SJCRH30 (cell line): ENCODE measurements around the gene SCARB1. TPM values are rescaled to one million over a fixed set of nuclear protein-coding genes. Genes with fewer than 3 reads are reported as not detected.

Source experiments
- DNase-seq, 2 experiments: peaks; one replicate each; pipeline ENCODE4 v3.0.0-alpha.2; 2015 to 2020
- H3K27ac ChIP-seq: fragments of 250-450 bp; sonication (Bioruptor Pico); 2 replicates; pipeline ENCODE4 v1.5.1; 2020; ENCODE audit warnings: mild to moderate bottlenecking, moderate library complexity
- H3K27me3 ChIP-seq: fragments of 250-450 bp; sonication (Bioruptor Pico); 2 replicates; pipeline ENCODE4 v1.5.1; 2020; ENCODE audit warnings: mild to moderate bottlenecking, moderate library complexity
- H3K36me3 ChIP-seq: fragments of 250-450 bp; sonication (Bioruptor Pico); 2 replicates; pipeline ENCODE4 v1.5.1; 2020; ENCODE audit warnings: mild to moderate bottlenecking, moderate library complexity
- H3K4me1 ChIP-seq: fragments of 250-450 bp; sonication (Bioruptor Pico); 2 replicates; pipeline ENCODE4 v1.5.1; 2020; ENCODE audit warnings: mild to moderate bottlenecking, moderate library complexity
- H3K4me3 ChIP-seq: fragments of 250-450 bp; sonication (Bioruptor Pico); 2 replicates; pipeline ENCODE4 v1.5.1; 2020; ENCODE audit warnings: mild to moderate bottlenecking, moderate library complexity
- H3K9me3 ChIP-seq: fragments of 250-450 bp; sonication (Bioruptor Pico); replicated peaks from 2 replicates; pipeline ENCODE4 v1.5.1; 2020; ENCODE audit warnings: mild to moderate bottlenecking, moderate library complexity
- total RNA-seq: library from RNA; depleted of rRNA; stranded (reverse); fragments of >200 nt; shearing (Covaris generic); gene quantifications from 2 replicates; pipeline ENCODE4 v1.2.3, GENCODE V29; 2014

The SCARB1 gene
- total RNA-seq, 1 experiment from 2014 or later = 36.1 TPM

DNA sequence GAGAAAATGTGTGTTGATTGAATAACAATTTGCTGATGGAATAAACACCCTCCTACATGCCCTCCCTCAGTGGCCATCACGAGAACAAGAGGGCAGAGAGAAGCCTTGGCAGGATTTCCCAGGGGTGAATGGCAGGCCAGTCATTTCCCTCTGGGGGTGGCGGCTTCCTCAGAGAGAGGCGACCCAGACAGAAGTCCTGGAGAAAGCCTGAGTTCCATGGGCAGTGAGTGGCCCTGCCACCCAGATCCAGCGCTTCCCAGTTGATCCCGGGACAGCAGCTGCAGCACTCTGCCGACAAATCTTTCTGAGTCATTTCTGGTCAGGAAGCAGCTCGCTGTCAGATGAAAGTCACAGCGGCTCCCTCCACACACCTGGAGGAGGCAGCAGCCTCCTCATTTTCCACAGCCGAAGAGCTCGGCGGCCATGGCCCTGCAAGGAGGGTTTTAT is 123.0 kb downstream of the SCARB1 start:
- Histone ChIP-seq H3K27me3 (no peaks in the 10 kb centered on the region), H3K36me3 (no peaks in the 10 kb centered on the region), H3K4me3 (no peak overlapping the region), H3K27ac (peak overlapping the region; percentile 51), H3K9me3 (no peaks in the 10 kb centered on the region), H3K4me1 (peaks cover 41% of the 10 kb centered on the region)
- DNase-seq = peak; percentile 85 to 89

DNA sequence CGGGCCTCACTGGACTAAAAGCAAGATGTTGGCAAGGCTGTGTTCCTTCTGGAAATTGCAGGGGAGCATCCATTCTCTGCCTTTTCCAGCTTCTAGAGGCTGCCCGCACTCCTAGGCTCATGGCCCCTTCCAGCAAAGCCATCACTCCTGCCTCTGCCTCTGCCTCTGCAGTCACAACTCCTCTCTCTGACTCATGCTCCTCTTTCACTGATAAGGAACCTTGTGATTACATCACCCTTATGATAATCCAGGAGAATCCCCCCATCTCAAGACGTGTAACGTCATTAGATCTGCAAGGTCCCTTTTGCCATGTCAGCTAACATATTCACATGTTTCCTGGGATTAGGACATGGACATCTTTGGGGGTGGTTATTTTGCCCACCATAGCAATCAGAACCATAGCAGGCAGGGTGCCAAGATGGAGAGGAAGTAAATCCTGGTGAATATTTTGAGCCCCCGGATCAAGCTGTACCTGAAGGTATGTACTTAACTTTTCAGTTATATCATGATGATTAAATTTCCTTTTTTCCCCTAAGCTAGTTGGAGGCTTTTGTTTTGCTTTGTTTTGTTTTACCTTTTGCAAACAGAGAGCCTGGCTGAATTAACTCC is 123.6 kb downstream of the SCARB1 start:
- H3K4me1 ChIP-seq = peaks cover 41% of the 10 kb centered on the region
- no peak overlapping the region for H3K4me3 ChIP-seq
- no peak for DNase-seq
- no peaks in the 10 kb centered on the region for H3K36me3 ChIP-seq
- H3K27me3 ChIP-seq = no peaks in the 10 kb centered on the region
- peak overlapping the region; percentile 51 for H3K27ac ChIP-seq
- H3K9me3 ChIP-seq = no peaks in the 10 kb centered on the region

DNA sequence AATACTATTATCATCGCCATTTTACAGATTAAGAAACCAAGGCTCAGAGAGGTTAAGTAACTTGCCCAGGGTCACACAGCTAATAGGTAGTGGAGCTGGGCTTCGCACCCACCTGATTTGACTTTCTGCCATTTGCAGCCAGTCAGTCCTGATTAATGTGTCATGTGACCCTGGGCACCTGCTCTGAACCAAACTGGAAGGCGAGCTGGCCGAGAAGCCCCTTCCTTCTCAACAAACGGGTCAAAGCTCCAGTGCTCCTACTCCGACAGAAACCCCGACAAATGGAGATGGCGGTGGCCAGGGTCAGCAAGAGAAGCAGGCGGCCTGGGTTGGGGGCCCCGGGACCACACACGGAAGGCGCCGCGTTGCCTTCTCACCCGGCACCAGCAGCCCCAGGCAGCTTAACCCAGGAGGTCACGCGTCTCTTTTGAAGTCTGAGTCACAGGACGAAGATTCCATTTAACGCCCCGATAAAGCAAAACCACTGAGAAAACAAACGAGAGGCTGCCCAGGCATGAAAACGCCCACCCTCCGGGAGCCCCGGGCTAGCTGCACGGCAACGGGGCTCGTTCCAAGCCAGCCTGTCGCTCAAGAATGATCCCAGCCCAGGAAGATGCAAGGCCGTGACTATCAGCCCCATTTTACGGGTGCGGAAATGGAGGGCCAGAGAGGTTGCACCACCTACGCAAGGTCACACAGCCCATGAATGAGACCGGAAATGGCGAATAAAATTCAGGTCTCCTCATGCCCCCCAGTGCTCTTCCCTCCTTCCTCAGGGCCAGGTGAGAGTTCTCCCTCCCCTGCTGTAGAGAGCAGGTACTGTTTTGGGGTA is 124.8 kb downstream of the SCARB1 start:
- Histone ChIP-seq H3K27me3 (no peaks in the 10 kb centered on the region), H3K36me3 (no peaks in the 10 kb centered on the region), H3K27ac (peak overlapping the region; percentile 28; the same call in 1 of the 2 replicates), H3K9me3 (no peaks in the 10 kb centered on the region), H3K4me3 (no peak overlapping the region), H3K4me1 (peaks cover 47% of the 10 kb centered on the region)
- peak; percentile 83 to 85 for DNase-seq

DNA sequence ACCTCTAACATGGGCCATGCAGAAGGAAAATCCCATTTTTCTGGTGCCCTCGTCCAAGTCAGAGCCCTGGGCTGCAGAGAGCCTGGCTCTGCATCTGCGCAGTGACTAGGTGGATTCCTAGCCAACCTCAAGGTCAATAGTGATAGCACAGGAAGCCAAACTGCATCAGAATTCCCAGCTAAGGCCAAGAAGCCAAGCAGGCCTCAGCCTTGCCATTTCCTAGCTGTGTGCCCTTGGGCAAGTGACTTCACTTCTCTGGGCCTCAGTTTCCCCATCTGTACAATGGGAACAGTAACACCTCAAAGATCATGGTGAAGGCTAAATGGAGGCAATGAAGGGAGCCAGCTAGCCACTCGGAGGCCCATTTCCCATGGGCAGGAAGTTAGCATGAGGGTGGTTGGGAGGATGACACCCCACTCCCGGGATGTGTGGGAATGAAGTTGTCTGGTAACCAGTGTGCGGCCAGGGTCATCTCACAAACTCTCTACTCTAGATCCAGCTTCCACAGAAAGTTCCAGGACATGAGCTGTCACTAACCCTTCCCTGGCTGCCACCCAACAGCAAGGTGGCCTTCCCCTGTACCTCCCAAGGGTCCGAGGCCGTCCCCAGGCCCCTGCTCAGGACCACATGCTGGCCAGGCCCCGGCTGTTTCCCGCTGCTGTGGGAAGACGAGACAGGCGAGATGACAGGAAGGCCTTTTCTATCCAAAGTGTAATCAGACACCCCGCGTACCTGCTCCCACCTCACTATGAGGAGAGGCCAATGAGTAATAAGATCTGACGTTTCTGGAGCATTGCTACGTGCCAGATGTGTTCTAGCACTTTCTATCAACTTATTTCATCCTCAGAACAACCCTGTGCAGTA is 125.7 kb downstream of the SCARB1 start:
- H3K9me3 ChIP-seq = no peaks in the 10 kb centered on the region
- H3K4me3 ChIP-seq = no peak overlapping the region
- no peak for DNase-seq
- H3K36me3 ChIP-seq = no peaks in the 10 kb centered on the region
- peak overlapping the region; percentile 55; the same call in 1 of the 2 replicates for H3K27ac ChIP-seq
- H3K27me3 ChIP-seq = no peaks in the 10 kb centered on the region
- H3K4me1 ChIP-seq = peaks cover 45% of the 10 kb centered on the region

DNA sequence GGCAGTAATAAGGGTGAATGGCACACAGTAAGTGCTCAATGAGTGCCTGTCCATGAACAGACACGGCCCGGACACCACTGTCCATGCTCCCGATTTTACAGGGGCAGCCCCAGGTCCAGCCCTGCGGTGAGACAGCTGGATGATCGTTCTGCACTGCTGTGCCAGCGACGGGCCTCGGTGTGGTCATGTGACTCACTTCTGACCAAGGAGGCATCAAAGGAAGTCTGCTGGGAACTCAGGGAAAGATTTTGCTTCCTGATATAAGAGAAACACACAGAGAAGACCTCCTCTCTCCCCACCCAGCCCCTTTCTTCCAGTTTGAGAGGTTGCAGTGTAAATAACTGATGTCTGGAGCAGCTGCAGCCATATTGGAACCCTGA is 126.6 kb downstream of the SCARB1 start:
- DNase-seq = peak; percentile 89 to 90
- H3K27me3 ChIP-seq = no peaks in the 10 kb centered on the region
- H3K9me3 ChIP-seq = no peaks in the 10 kb centered on the region
- peak overlapping the region; percentile 40 for H3K4me3 ChIP-seq
- peak overlapping the region; percentile 55 for H3K27ac ChIP-seq
- no peaks in the 10 kb centered on the region for H3K36me3 ChIP-seq
- H3K4me1 ChIP-seq = peaks cover 37% of the 10 kb centered on the region

DNA sequence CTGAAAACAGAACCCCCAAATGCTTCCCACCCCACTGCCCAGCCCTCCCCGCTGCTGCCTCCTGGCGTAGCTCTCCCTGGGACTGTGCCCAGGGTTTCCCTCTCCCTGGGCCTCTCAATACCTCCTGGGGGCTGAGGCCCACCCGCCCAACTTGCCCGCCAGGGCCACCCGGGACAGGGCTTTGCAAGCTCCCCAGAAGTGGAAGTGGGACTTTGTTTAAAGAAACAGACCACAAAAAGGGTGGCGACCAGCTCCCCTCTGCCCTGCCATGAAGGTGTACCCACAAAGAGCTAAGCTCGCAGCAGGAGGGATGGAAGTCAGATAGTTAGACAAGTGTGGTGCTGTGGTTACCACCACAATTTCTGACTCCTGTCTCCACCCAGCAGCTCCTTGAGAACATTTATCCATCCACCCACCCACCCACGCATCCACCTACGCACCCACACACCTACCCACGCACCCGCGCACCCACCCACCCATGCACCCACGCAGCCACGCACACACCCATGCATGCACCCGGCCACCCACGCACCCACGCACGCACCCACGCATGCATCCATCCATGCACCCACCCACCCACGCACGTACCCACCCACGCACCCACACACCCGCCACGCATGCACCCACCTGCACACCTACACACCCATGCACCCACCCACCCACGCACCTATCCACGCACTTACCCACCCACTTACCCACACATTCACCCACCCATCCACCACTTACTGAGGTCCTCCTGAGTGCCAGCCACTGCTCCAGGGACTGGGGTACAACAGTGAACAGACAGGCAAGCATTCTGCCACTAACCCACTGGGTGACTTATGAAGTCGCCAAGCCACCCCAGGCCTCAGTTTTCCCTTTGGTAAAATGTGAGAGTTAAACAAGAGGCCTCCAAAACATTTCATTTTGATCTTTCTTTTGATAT is 127.3 kb downstream of the SCARB1 start:
- peaks cover 36% of the 10 kb centered on the region for H3K4me1 ChIP-seq
- H3K4me3 ChIP-seq = peak overlapping the region; percentile 40
- no peaks in the 10 kb centered on the region for H3K36me3 ChIP-seq
- peak overlapping the region; percentile 55 for H3K27ac ChIP-seq
- no peaks in the 10 kb centered on the region for H3K27me3 ChIP-seq
- DNase-seq = peak; percentile 70 to 71
- no peaks in the 10 kb centered on the region for H3K9me3 ChIP-seq

DNA sequence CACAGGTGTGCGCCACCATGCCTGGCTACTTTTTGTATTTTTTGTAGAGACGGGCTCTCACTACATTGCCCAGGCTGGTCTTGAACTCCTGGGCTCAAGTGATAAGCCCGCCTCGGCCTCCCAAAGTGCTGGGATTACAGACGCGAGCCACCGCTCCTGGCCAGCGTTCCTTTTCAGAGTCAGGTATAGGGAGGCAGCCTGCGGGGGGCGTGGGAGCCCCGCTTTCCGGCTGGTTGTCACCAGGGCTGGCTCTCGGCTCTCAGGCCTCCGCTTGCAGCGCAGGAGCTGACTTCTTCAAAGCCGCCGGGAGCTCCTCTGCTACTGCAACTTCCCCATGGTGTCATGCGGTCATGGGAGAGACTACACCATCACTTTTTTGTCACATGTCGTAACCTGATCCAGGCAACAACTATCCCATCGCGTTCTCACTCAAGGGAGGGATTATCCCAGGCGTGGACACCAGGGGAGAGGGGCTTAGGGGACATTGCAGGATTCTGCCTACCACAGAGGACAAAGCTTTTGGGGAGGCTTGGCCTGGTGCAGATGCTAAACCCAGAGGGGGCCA is 129.4 kb downstream of the SCARB1 start:
- peak overlapping the region; percentile 23; the same call in 1 of the 2 replicates for H3K27ac ChIP-seq

DNA sequence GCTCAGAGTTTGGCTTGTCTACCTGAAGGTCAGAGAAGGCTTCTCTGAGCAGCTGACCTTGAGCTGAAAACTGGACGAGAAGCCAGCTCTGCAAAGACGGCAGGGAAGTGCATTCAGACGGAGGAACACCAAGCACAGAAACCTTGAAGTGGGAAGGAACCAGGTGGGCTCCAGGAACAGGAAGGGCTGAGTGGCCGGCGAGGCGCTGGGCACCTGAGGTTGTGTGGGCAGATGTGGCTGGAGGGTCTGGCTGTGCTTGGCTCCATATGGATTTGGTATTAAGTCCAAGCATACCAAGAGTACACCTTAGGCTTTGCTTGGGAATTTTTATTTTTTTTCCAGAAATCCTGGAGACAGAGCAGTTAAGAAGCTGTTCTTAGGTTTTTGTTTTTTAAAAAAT is 130.6 kb downstream of the SCARB1 start:
- H3K4me1 ChIP-seq = peaks cover 38% of the 10 kb centered on the region

More for the DNA sequence above, 129.4 kb downstream of the SCARB1 start:
- Histone ChIP-seq H3K9me3 (no peaks in the 10 kb centered on the region), H3K4me3 (no peak overlapping the region), H3K27me3 (no peaks in the 10 kb centered on the region), H3K36me3 (no peaks in the 10 kb centered on the region), H3K4me1 (peaks cover 45% of the 10 kb centered on the region)
- DNase-seq = peak; percentile 90 to 94

DNA sequence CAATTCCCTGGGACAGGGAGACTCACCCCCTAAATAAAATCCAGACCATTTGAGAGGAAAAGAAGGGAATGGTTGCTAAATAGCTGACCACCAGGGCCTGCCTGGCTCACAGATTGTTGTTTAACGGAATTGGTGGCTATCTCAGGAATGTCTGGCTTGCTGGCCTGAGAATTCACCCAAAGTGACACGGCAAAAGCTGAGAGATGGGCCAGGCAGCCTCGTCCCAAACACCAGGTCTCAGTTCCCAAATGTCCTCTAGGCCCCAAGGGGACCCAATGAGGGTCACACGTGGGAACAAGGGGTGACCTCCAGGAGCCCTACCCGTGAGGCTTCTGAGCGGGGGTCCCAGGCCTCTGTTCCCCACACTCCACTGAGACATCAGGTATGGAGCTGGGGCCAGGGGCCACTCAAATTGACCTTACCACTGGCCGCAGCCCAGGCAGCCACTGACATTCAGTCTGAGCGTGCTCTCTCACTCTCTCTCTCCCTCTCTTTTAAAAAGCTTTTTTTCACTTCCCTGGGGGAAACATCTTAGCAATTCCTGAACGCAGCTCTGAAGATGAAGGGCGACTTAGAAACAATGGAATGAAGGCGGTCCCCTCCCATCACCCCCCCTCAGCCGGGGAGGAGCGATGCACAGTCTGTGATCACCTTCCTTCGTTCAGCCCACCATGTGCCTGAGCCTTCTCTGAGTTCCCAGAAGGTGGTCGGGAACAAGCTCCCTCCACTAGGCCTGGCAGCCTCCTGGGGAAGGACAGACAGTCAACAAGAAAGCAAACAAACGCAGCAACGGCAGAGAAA is 131.2 kb downstream of the SCARB1 start:
- Histone ChIP-seq H3K4me3 (no peak overlapping the region), H3K36me3 (no peaks in the 10 kb centered on the region), H3K4me1 (peaks cover 37% of the 10 kb centered on the region), H3K9me3 (no peaks in the 10 kb centered on the region), H3K27me3 (no peaks in the 10 kb centered on the region), H3K27ac (no peak overlapping the region)
- no peak for DNase-seq

More for the DNA sequence above, 130.6 kb downstream of the SCARB1 start:
- Histone ChIP-seq H3K36me3 (no peaks in the 10 kb centered on the region), H3K27me3 (no peaks in the 10 kb centered on the region), H3K9me3 (no peaks in the 10 kb centered on the region), H3K4me3 (no peak overlapping the region), H3K27ac (no peak overlapping the region)
- DNase-seq = no peak

DNA sequence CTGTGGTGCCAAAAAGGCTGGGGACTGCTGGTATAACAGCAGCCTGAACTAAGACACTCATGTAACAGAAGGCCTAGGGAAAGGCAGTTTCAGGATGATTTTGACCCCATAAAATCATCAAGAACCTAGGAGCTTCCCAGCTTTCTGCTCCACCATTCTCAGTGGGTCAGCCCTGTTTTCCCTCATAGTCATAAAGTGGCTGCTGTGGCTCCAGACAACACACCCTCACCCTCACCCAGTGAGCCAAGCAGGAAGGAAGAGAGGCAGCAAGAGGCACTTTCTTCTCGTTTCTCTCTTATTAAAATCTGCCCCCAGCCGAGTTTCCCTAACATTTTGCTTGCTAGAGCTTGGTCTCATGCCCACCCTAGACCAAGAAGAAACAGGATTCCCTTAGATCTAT is 131.8 kb downstream of the SCARB1 start:
- peaks cover 33% of the 10 kb centered on the region for H3K4me1 ChIP-seq
- H3K27me3 ChIP-seq = no peaks in the 10 kb centered on the region
- H3K9me3 ChIP-seq = no peaks in the 10 kb centered on the region
- H3K27ac ChIP-seq = no peak overlapping the region; the same call in 1 of the 2 replicates
- H3K36me3 ChIP-seq = no peaks in the 10 kb centered on the region
- no peak for DNase-seq
- no peak overlapping the region for H3K4me3 ChIP-seq

DNA sequence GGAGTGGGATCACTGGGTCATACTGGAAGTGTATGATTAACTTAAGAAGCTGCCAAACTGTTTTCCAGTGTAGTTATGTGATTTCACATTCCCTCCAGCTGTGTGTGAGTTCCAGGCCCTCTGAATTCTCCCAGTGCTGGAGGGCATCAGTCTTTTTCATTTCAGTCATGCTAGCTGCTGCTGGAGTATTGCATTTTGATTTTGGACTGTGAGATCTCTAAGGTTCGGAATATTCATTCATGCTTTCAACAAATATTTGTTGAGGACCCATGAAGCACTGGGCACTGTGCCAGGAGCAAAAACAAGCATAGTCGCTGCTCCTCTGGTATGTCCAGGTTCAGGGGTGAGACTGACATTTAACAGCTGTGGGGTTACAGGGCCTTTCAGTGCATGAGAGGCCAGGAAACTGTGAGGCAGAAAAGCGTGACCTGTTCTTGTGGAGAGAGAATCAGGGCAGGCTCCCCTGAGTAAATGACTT is 133.2 kb downstream of the SCARB1 start:
- peak overlapping the region; percentile 72 for H3K27ac ChIP-seq
- peak; percentile 88 to 91 for DNase-seq
- peaks cover 26% of the 10 kb centered on the region for H3K4me1 ChIP-seq
- no peak overlapping the region for H3K4me3 ChIP-seq
- H3K27me3 ChIP-seq = no peaks in the 10 kb centered on the region
- no peaks in the 10 kb centered on the region for H3K36me3 ChIP-seq
- H3K9me3 ChIP-seq = no peaks in the 10 kb centered on the region

DNA sequence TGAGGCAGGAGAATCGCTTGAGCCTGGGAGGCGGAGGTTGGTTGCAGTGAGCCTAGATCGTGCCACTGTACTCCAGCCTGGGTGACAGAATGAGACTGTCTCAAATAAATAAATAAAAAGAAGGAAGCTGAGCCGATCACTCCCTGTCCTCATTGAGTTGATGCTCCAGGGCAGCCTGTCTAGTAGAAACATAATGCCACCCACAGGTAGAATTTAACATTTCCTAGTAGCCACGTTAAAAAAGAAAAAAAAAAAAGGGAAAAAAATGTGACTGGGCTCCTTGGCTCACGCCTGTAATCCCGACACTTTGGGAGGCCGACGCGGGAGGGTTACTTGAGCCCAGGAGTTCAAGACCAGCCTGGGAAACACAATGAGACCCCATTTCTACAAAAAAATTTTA is 135.7 kb downstream of the SCARB1 start:
- no peaks in the 10 kb centered on the region for H3K27me3 ChIP-seq
- H3K4me1 ChIP-seq = peaks cover 20% of the 10 kb centered on the region
- H3K4me3 ChIP-seq = no peak overlapping the region
- no peaks in the 10 kb centered on the region for H3K36me3 ChIP-seq
- no peak for DNase-seq
- H3K9me3 ChIP-seq = no peaks in the 10 kb centered on the region
- H3K27ac ChIP-seq = no peak overlapping the region

DNA sequence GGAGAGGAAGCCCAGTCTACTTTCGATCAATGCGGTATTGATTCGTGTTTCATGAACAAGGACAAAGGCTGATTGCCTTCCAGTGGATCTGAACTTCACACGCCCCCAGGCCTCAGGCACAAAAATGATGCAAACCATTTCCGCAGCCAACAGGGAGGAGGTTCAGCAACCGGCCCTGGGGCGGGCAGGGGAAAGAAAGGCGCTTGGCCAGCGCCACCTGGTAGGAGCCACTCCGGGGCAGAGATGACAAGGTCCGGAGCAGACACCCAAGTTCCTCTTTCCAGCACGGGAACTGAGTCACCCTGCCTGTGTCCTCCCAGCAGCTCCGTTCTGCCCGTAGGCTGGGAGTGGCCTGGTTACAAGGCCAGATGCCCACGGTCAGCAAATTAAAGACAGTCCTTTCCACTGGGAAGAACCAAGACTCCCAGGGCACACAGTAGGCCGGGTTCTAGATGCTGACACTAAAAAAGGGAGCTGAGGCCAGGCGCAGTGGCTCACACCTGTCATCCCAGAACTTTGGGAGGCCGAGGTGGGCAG is 136.3 kb downstream of the SCARB1 start:
- Histone ChIP-seq H3K9me3 (no peaks in the 10 kb centered on the region), H3K36me3 (no peaks in the 10 kb centered on the region), H3K27me3 (no peaks in the 10 kb centered on the region), H3K27ac (no peak overlapping the region), H3K4me1 (peaks cover 20% of the 10 kb centered on the region), H3K4me3 (no peak overlapping the region)
- DNase-seq = no peak
